ENCODE measurements around the gene KIF26A. TPM values are rescaled to one million over a fixed set of nuclear protein-coding genes. Genes with fewer than 3 reads are reported as not detected.

The KIF26A gene
- total and polyA plus RNA-seq, 2 of the 13 experiments (the other 11 are each of a cell fraction or from before 2014, with no cell fraction given) = not detected

GRCh38 chr14:104095426-104096310 lies 42.7 kb upstream of the KIF26A start (continued):
- no peak for TF ChIP-seq ZBTB34 (CRISPR knock-in tag; IDR thresholded peaks at IDR 0.05)

- FAIRE-seq = no peak
- WGBS (ENCODE audit: low lambda C conversion rate) = 30% methylated on average over 2 of the region's 14 CpGs
- H3K27ac ChIP-seq (ENCODE audit: extremely low read length, insufficient read depth, low read length) = no peak overlapping the region
- no TSS peak for BruUV-seq (replicated peaks)
- peaks cover 7% of the 10 kb centered on the region; the same call in 1 of the 2 replicates for H3K4me1 ChIP-seq (ENCODE audit: insufficient read depth, low read length)
- H4K20me1 ChIP-seq (ENCODE audit: insufficient read depth, low read length) = no peaks in the 10 kb centered on the region; the same call in 1 of the 2 replicates
- H3K36me3 ChIP-seq (replicated peaks in 1 of 2; ENCODE audit: control insufficient read depth in 1 of 2, insufficient read depth in 2 of 2, low read length in 2 of 2) = no peaks in the 10 kb centered on the region
- H3K27me3 ChIP-seq (ENCODE audit: control insufficient read depth in 1 of 2, insufficient read depth in 2 of 2, low read length in 2 of 2) = peaks cover 7 to 35% of the 10 kb centered on the region in 2 experiments; a peak in 4 of 5 replicates
- in situ Hi-C loops (cut with HindIII; ENCODE audit: extremely low pct_ligation_motif_present, low pct_unique_long_range_greater_than_20kb) (loop anchor here (5.0 kb wide), 1 partner anchor 36 kb away; no protein-coding TSS in a partner anchor), intact Hi-C loops (cut with micrococcal nuclease; ENCODE audit: unreplicated experiment) (no loop called here)
- H3K4me3 ChIP-seq (replicated peaks in 1 of 3; ENCODE audit: insufficient read depth in 1 of 3, low read depth in 2 of 3, low read length in 3 of 3) = no peak overlapping the region
- no peak for ATAC-seq
- H3K4me2 ChIP-seq (ENCODE audit: low read depth, low read length) = no peak overlapping the region
- no peaks in the 10 kb centered on the region for H3K79me2 ChIP-seq (ENCODE audit: insufficient read depth, low read length)
- no peaks in the 10 kb centered on the region for H3K9me3 ChIP-seq (ENCODE audit: low read length)
- no peak for DNase-seq (ENCODE audit: low spot score)
- H2AFZ ChIP-seq (ENCODE audit: low read length) = no peak overlapping the region
- ChIA-PET POLR2A (no interaction called here), CTCF (ENCODE audit: low intra/inter-chr PET ratio, low total read pairs) (no interaction called here)
- H3K9ac ChIP-seq (ENCODE audit: insufficient read depth, low read depth, low read length) = no peak overlapping the region
- TF ChIP-seq ZNF33B (CRISPR knock-in tag; IDR thresholded peaks at IDR 0.05) = no peak
- no peak for TF ChIP-seq ZNF232 (CRISPR knock-in tag; IDR thresholded peaks at IDR 0.05; ENCODE audit: borderline replicate concordance)
- no peak for TF ChIP-seq CCDC6 (CRISPR knock-in tag; IDR thresholded peaks at IDR 0.05)
- TF ChIP-seq ZNF646 (CRISPR knock-in tag; IDR thresholded peaks at IDR 0.05) = no peak
- no peak for TF ChIP-seq ZSCAN20 (CRISPR knock-in tag; IDR thresholded peaks at IDR 0.05; ENCODE audit: borderline replicate concordance)
- no peak for TF ChIP-seq CENPX (CRISPR knock-in tag; IDR thresholded peaks at IDR 0.05)
- no peak for TF ChIP-seq ZNF777 (CRISPR knock-in tag; IDR thresholded peaks at IDR 0.05)
- no peak for TF ChIP-seq NFIB (CRISPR knock-in tag; IDR thresholded peaks at IDR 0.05; ENCODE audit: borderline replicate concordance)
- no peak for TF ChIP-seq SNAI1 (CRISPR knock-in tag; IDR thresholded peaks at IDR 0.05; ENCODE audit: borderline replicate concordance)
- TF ChIP-seq MZF1 (CRISPR knock-in tag; IDR thresholded peaks at IDR 0.05; ENCODE audit: borderline replicate concordance) = no peak
- no peak for TF ChIP-seq PTBP1 (IDR thresholded peaks at IDR 0.05; ENCODE audit: low read depth, low read length, poor library complexity, severe bottlenecking)
- no peak for TF ChIP-seq KDM6A (CRISPR knock-in tag; IDR thresholded peaks at IDR 0.05; ENCODE audit: low read depth)
- no peak for TF ChIP-seq ZMYM4 (CRISPR knock-in tag; IDR thresholded peaks at IDR 0.05)
- no peak for TF ChIP-seq ZNF569 (CRISPR knock-in tag; IDR thresholded peaks at IDR 0.05; ENCODE audit: borderline replicate concordance)
These were observed 42.1 kb upstream of the KIF26A start for GRCh38 chr14:104096318-104096717.

Data from HepG2 (cell line).